ENCODE data around the gene PPP2R2C. TPM values are rescaled to one million over a fixed set of nuclear protein-coding genes. Genes with fewer than 3 reads are reported as not detected.

The PPP2R2C gene
- total RNA-seq, 1 experiment from 2014 or later: 32.9 TPM

- H4K20me1 ChIP-seq (ENCODE audit: insufficient read depth): no peaks in the 10 kb centered on the region
- no peak overlapping the region for H3K9ac ChIP-seq (ENCODE audit: low read length)
- POLR2A ChIA-PET: no interaction called here
- no peaks in the 10 kb centered on the region for H3K36me3 ChIP-seq (ENCODE audit: control insufficient read depth in 1 of 2, insufficient read depth in 2 of 2, low read length in 2 of 2)
- ATAC-seq: no peak
- no peak for DNase-seq (ENCODE audit: low read depth, low spot score)
- H2AFZ ChIP-seq (ENCODE audit: low read depth, low read length, poor library complexity, severe bottlenecking): no peak overlapping the region
- CTCF ChIA-PET: no interaction called here
- H3K79me2 ChIP-seq (ENCODE audit: insufficient read depth, low read length): no peaks in the 10 kb centered on the region
- H3K4me2 ChIP-seq (ENCODE audit: low read length): no peak overlapping the region
- H3K9me3 ChIP-seq (ENCODE audit: control insufficient read depth in 1 of 2, insufficient read depth in 1 of 2, low read depth in 1 of 2, low read length in 2 of 2): no peaks in the 10 kb centered on the region; a peak in 1 of 4 replicates
- no peaks in the 10 kb centered on the region for H3K4me1 ChIP-seq (ENCODE audit: control insufficient read depth in 1 of 2, insufficient read depth in 2 of 2, low read length in 2 of 2)
- no peaks in the 10 kb centered on the region for H3K27me3 ChIP-seq (ENCODE audit: insufficient read depth, low read length)
- H3K9me2 ChIP-seq (ENCODE audit: insufficient read depth): no peaks in the 10 kb centered on the region
- no TSS peak for BruUV-seq (replicated peaks)
- no peak overlapping the region for H3K4me3 ChIP-seq (replicated peaks in 1 of 2; ENCODE audit: low read depth in 1 of 2, low read length in 2 of 2)
- TF ChIP-seq REST (IDR thresholded peaks at IDR 0.05; ENCODE audit: low read depth) (no peak), YY1 (IDR thresholded peaks at IDR 0.05; ENCODE audit: extremely low read depth, insufficient replicate concordance, low read depth, low read length) (no peak), POLR2AphosphoS5 (IDR thresholded peaks at IDR 0.05; ENCODE audit: low read depth, low read length) (no peak), SP1 (IDR thresholded peaks at IDR 0.05; ENCODE audit: low read depth) (no peak), ELF1 (IDR thresholded peaks at IDR 0.05; ENCODE audit: borderline replicate concordance, low read depth) (no peak), ATF3 (IDR thresholded peaks at IDR 0.05) (no peak), ZNF274 (IDR thresholded peaks at IDR 0.05; ENCODE audit: low read depth, low read length) (no peak), MAX (IDR thresholded peaks at IDR 0.05) (no peak), EZH2phosphoT487 (IDR thresholded peaks at IDR 0.05; ENCODE audit: borderline replicate concordance) (no peak), FOSL1 (IDR thresholded peaks at IDR 0.05; ENCODE audit: low read depth) (no peak), ZFX (IDR thresholded peaks at IDR 0.05) (no peak), TCF7L2 (IDR thresholded peaks at IDR 0.05; ENCODE audit: borderline replicate concordance, extremely low read depth, insufficient read depth, insufficient read length) (no peak), CBX3 (IDR thresholded peaks at IDR 0.05; ENCODE audit: low read depth) (no peak), POLR2A (IDR thresholded peaks at IDR 0.05; ENCODE audit: borderline replicate concordance, extremely low read depth, insufficient read depth, insufficient read length) (no peak)
- TF ChIP-seq, protein P1, sequence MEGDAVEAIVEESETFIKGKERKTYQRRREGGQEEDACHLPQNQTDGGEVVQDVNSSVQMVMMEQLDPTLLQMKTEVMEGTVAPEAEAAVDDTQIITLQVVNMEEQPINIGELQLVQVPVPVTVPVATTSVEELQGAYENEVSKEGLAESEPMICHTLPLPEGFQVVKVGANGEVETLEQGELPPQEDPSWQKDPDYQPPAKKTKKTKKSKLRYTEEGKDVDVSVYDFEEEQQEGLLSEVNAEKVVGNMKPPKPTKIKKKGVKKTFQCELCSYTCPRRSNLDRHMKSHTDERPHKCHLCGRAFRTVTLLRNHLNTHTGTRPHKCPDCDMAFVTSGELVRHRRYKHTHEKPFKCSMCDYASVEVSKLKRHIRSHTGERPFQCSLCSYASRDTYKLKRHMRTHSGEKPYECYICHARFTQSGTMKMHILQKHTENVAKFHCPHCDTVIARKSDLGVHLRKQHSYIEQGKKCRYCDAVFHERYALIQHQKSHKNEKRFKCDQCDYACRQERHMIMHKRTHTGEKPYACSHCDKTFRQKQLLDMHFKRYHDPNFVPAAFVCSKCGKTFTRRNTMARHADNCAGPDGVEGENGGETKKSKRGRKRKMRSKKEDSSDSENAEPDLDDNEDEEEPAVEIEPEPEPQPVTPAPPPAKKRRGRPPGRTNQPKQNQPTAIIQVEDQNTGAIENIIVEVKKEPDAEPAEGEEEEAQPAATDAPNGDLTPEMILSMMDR (IDR thresholded peaks at IDR 0.05 in 2 of 3, conservative IDR thresholded peaks at IDR 0.05 in 1 of 3; ENCODE audit: borderline replicate concordance in 1 of 3, insufficient read depth in 1 of 3, low read depth in 2 of 3, low read length in 2 of 3): no peak
- TF ChIP-seq, protein P2, sequence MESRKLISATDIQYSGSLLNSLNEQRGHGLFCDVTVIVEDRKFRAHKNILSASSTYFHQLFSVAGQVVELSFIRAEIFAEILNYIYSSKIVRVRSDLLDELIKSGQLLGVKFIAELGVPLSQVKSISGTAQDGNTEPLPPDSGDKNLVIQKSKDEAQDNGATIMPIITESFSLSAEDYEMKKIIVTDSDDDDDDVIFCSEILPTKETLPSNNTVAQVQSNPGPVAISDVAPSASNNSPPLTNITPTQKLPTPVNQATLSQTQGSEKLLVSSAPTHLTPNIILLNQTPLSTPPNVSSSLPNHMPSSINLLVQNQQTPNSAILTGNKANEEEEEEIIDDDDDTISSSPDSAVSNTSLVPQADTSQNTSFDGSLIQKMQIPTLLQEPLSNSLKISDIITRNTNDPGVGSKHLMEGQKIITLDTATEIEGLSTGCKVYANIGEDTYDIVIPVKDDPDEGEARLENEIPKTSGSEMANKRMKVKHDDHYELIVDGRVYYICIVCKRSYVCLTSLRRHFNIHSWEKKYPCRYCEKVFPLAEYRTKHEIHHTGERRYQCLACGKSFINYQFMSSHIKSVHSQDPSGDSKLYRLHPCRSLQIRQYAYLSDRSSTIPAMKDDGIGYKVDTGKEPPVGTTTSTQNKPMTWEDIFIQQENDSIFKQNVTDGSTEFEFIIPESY (IDR thresholded peaks at IDR 0.05; ENCODE audit: extremely low read depth, insufficient replicate concordance, low read length): no peak
- no peak overlapping the region for H3K27ac ChIP-seq (ENCODE audit: low read depth, low read length)
- RAD21 ChIA-PET (ENCODE audit: low non-redundant PET in 1 of 2, low total read pairs in 2 of 2, uncharacterized antibody in 2 of 2, unreplicated experiment in 2 of 2): no interaction called here
- intact Hi-C loops (cut with micrococcal nuclease): no loop called here
These were observed 54.8 kb downstream of the PPP2R2C start for GRCh38 chr4:6417516-6418050.

Measured in HCT116 (cell line).